DOHH2 (cell line): ENCODE data around the gene IFT20.

ENCODE experiments used
- EZH2phosphoT487 ChIP-seq: fragments of 200-600 bp; sonication (generic); IDR thresholded peaks from 2 replicates; pipeline ENCODE4 v1.6.1; 2017; ENCODE audit warnings: borderline replicate concordance, mild to moderate bottlenecking, antibody characterized with exemption, low read length, moderate library complexity, mixed read lengths
- TF ChIP-seq, protein P1 (sequence below): fragments of 200-600 bp; sonication (generic); IDR thresholded peaks from one replicate; pipeline ENCODE4 v1.5.1; 2014; ENCODE audit warnings: antibody characterized with exemption, mild to moderate bottlenecking, low read depth, low read length; ENCODE audit not compliant: poor library complexity, severe bottlenecking

- TF ChIP-seq, protein P1, sequence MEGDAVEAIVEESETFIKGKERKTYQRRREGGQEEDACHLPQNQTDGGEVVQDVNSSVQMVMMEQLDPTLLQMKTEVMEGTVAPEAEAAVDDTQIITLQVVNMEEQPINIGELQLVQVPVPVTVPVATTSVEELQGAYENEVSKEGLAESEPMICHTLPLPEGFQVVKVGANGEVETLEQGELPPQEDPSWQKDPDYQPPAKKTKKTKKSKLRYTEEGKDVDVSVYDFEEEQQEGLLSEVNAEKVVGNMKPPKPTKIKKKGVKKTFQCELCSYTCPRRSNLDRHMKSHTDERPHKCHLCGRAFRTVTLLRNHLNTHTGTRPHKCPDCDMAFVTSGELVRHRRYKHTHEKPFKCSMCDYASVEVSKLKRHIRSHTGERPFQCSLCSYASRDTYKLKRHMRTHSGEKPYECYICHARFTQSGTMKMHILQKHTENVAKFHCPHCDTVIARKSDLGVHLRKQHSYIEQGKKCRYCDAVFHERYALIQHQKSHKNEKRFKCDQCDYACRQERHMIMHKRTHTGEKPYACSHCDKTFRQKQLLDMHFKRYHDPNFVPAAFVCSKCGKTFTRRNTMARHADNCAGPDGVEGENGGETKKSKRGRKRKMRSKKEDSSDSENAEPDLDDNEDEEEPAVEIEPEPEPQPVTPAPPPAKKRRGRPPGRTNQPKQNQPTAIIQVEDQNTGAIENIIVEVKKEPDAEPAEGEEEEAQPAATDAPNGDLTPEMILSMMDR, result no peak
- no peak for TF ChIP-seq EZH2phosphoT487
These were observed 30.2 kb upstream of the IFT20 start for GRCh38 chr17:28365487-28365886.
